GM04504 (cell line): ENCODE results near the gene C2orf76.

Experiments used
- DNase-seq: peaks from one replicate; pipeline ENCODE4 v3.0.0-alpha.2; 2012; ENCODE audit warnings: low read depth

C2orf76 gene

DNA sequence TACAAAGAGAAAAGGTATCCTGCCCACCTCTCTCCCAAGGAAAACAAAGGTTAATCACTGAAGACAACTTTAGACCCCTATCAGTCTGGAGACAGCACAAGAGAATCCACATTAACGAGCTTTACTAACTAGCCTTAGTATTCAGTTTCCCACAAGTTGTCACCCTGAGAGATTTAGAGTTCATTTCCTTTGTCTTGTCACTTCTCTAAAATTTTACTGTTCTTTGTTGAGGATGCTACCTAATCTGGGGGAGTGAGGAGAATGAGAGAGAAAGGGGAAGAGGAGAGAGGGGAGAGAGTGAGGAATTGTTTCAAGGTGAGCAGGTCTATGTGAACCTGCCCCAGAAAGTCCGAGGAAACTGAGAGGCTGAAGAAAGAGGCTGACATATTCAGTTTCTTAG is 28.4 kb downstream of the C2orf76 start:
- no peak for DNase-seq

DNA sequence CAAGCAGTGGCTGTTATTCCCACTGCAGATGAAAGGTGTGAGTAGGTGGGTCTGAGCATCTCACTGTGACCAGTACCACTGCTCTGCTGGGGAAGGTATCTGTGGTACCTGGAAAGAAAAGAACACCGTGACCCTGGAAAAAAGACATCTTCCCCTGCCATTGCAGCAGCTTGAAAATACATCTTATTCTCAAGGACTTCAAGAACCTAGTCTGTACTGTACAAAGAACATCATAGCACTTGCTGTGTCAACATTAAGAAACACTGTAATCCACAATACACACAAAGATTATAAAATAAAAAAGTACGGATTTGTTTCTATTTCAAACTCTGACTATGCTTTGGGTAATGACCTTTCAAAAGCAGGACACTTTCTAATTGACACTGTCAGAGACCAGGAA is 28.9 kb downstream of the C2orf76 start:
- no peak for DNase-seq

DNA sequence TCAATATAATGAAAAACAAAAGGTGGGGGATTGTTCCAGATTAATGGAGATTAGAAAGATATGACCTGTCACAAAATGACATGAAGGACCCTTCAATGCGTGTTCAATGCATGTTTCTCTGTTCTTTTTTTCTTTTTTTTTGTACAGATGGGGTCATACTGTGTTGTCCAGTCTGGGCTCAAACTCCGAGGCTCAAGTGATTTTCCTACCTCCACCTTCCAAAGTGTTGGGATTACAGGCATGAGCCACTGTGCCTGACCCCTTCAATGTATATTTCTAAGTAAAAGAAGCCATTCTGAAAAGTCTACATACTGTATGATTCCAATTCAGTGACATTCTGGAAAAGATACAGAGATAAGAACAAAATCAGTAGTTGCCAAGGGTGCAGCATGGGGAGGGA is 32.8 kb downstream of the C2orf76 start:
- DNase-seq = no peak

DNA sequence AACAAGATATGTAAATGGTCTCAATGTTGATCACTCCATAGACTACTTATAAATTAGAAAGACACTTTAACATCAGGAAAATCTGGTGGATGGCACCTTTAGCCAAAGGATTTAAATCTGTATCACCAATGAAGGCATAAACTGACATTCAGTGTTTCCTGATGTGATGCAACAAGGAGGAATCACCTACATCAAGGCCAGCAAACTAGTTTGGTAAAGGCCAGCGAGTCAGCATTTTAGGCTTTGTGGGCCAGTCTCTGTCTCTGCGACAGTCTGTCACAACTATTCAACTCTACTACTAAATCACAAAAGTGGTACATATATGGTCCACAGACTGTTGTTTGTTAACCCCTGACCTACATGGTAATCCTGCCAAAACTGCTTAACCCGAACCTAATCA is 33.3 kb downstream of the C2orf76 start:
- no peak for DNase-seq

DNA sequence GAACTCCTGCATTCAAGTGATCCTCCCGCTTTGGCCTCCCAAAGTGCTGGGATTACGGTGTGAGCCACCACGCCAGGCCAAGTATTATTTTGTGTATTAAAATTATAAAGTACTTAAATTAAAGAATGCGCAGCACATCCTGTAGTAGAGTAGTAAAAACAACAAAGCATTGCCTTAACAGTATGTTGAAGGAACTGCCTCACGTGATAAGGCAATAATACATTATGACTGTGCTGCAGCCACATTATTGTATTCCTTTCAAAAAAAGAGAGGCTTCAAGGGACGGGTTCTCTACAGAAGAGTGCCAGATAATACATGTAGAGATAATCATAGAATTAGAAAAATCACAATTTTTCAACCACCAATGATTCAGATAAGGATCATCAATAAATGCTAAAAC is 33.7 kb downstream of the C2orf76 start:
- DNase-seq = no peak

DNA sequence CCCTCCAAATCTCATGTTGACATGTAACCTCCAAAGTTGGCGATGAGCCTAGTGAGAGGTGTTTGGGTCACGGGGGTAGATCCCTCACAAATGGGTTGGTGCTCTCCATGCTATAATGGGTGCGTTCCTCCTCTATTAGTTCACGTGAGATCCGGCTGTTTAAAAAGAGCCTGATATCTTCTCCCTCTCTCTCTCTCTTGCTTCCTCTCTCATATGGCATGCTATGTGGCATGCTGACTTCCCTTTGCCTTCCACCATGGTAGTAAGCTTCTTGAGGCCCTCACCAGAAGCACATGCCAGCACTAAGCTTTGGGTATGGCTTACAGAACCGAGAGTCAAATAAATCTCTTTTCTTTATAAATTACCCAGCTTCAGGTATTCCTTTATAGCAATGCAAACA is 39.2 kb downstream of the C2orf76 start:
- DNase-seq = no peak

DNA sequence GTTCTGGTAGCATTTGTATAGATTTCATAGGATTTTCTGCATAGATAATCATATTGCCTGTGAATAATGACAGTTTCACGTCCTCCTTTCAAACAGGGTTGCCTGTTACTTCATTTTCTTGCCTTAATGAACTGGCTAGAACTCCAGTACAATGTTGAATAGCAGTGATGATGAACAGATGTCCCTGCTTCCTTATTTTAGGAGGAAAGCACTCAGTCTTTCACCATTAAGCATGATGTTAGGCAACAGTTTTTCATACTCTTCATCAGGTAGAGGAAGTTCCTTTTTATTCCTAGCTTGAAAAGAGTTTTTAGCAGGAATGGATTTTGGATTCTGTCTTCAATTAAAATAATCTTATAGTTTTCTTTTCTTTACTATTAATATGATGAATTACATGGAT is 39.7 kb downstream of the C2orf76 start:
- no peak for DNase-seq

DNA sequence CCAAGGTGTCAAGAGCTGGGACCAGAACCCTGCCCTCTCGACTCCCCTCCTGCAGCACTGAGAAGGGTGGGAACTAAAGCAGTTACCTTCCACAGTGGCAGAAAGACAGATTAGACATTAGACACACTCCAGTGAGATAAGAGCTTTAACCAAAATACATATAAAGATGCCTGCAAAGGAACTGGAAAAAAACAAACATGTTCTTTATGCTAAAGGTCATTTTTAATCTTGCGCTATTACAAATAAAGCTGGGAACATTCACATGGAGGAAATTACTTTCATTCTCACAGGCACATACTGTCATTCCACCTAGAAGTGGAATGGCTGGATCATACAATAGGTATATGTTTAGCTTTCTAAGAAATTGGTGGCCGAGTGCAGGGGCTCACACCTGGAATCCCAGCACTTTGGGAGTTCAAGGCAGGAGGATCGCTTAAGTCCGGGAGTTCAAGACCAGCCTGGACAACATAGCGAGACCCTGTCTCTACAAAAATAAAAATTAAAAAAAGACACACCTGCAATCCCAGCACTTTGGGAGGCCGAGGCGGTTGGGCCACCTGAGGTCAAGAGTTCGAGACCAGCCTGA is 41.9 kb downstream of the C2orf76 start:
- no peak for DNase-seq

DNA sequence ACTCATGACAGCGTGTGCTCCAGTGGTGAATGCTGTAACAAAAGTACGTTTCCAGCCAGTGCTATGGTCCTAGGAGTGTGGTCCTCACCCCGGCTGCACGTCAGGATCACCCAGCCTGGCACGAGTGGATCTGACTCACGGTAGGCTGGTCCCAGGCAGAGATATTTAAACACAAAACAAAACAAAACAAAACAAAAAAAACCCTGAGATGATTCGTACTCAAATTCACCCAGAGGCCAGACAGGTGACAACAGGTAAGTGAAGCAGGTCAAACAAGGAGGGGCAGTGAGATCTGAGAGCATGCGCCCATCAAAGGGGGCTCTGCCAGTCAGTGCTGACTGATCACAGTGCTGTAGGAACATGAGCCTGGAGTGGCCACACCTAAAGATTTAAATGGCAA is 43.2 kb downstream of the C2orf76 start:
- DNase-seq = no peak

DNA sequence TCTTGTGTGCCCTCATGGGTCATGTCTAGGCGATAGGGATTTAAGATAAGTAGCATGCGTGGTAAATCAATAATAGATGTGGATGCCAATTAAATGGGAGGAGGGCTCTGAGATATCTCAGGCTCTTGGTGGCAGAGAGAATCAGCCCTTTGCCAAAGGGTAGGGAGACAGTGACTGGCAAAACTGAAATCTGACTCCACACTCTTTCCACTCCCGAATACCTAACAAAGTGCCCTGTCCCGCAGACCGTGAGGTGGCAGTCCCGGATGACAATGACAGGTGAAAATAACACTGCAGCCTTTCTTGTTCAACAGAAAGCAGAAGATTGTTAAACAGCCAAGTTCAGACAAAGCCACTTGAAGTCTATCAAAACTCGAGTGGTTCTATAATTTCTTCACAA is 47.0 kb downstream of the C2orf76 start:
- no peak for DNase-seq

DNA sequence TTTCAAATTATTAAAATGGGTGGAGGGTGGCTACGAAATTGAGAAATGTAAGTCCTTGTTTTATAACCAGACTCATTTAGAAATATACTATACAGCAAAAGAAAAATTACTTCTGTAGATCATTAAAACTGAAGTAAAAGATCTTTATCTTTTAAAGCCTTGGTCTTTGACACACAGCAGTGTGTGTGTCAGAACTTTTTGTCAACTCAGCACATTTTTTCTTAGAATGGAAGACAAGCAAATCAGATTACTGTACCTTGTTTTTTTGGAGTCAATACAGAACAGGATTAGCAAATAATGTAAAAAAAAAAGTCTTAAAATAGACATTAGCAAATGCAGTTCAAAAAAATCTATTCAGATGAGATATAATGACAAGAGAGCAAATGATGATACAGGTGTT is 49.1 kb downstream of the C2orf76 start:
- DNase-seq = no peak

DNA sequence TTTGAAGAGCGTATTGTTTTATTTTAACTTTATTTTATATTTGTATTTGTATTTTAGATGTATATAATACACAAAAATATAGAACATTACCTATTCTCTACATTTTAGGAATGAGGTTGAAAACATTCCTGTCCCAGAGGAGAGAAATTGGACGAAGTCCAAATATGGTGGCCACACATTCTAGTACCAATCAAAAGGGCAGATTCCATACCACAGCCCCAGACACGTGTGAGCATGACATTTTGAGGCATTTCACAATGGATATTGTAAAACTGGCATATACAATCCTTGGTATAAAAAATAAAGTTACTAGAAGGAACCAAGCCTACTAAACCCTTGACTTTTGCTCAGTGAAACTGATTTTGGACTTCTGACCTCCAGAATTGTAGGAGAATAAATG is 50.6 kb downstream of the C2orf76 start:
- no peak for DNase-seq

DNA sequence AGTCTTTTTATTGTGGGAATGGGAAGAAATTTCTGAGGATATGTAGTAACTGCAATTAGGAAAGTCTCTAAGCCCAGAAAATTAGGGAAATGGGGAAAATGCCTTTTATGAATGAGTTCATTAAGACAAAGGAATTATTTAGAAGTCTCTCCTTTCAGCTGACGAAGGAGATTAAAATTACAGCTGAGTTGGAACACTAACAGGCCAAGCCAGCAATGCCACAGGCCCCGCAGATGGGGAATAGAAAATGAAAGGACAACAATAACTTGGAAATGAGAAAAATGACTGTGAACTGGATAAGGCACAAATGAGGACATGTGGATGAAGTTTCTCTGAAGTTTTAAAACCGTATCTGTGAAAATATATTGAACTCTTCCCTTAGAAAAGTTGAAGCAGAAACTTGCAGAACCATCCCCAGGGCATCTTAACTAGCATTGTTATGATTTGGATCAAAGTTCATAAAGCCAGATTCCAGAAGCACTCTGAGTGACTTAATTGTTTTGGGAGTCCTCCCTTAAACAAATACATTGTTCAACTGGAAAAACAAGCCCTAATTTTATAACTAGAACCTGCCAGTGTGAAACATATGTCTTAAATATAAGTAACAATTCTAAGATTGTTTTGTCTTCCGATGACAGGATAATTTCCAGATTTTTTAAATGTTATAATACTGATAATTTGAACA is 51.3 kb downstream of the C2orf76 start:
- no peak for DNase-seq

DNA sequence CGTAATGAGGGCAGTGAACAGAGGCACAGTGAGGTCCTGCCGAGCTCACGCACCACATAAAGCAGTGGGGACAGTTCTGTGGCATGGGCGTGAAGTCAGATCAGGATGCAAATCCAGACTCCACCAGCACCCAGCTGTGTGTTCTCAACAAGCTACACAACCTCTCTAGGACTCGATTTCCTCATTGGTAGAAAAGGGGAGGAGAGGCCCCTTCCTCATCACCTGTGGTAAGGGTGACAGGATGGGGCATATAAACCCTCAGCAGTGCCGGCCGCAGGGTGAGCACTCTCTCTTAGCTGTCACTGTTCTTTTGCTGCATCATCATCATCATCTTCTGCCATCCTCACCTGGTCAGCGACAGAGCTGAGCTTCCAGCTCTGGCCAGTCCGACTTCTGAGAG is 54.8 kb downstream of the C2orf76 start:
- DNase-seq = no peak

DNA sequence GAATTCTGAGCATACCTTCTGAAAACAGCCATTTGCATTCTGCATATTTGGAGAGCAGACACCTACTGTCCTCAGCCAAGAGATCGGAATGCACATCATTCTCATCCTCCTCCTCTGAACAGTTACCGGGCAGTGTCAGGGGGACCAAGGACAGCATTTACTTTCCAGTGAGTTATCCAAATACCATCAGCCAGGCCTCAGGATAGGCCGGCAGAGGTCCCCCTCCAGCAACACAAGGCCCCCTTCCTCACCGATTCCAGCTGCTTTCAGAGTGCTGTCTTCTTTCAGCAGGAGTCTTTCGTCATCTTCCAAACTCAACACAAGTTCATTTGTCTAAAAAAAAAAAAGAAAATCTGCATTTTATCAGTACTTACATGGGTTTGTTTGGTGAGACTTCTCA is 55.3 kb downstream of the C2orf76 start:
- no peak for DNase-seq

DNA sequence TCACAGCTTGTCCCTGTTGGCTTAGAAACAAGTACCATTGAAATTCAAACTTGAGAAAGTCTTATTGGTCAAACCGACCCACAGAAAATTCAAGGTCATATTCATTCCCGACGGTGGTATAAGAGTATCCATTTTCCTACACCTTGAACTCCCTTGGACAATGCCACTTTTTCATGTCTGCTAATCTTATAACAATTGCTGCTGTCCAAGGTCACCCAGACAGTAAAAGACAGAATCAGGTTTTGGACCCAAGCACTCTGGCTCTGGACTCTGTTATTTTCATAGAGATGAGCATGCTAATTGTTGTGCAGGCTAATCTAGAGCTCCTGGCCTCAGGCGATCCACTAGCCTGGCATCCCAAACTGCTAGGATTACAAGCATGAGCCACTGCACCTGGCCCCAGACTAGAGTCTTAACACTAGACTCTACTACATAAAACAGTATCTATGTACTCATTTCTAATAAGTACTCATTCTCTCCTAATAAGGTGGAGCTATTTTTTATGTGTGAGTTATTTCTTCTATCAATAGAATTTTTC is 57.8 kb downstream of the C2orf76 start:
- no peak for DNase-seq

DNA sequence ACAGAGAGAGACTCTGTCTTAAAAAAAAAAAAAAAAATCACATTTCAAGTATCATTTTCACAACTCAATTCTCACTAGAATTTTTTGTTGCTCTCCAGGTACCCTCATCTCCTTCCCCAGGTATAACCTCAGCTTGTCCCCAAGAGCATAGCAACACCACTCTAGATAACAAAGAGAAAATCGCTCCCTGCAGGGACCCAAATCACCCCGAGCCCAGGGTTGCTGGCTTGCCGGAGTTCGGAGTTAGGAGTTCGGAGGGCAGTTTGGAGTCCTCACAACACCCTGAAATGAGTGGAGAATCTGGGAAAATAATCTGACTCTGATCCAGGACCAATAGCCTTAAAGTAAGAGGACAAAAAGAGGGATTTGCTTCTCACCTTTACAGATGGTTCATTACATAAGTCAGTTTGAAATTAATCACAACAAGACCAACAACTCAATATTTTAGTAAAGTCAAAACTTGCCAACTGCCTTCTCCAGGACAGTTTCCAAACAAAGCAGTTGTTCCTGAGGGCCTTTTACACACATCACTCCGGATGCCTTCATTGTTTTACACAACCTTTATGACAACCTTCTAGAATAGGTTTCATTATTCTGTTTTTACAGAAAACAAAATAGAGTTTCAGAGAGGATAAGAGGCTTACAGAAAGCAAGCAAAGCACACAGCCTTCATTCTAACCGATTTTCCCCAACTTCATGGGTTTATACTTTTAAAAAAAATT is 59.1 kb downstream of the C2orf76 start:
- DNase-seq = no peak

DNA sequence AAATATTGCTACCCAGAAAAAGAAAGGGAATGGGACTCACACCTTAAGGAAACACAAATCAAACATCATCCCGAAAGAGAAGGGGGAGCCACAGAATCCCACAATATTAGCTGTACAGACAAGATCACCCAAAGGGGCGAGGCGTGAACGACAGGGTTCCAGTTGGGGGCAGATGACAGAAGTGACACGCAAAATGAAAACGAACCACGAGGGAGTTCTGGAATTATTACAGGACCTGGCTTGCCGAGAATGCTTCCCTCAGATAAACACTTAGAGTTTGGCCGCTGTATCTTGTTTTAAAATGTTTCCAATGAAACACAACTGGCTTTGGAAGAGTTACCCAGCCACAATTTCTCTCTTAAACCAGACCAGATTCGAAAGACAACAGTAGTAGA is 60.4 kb downstream of the C2orf76 start:
- no peak for DNase-seq

DNA sequence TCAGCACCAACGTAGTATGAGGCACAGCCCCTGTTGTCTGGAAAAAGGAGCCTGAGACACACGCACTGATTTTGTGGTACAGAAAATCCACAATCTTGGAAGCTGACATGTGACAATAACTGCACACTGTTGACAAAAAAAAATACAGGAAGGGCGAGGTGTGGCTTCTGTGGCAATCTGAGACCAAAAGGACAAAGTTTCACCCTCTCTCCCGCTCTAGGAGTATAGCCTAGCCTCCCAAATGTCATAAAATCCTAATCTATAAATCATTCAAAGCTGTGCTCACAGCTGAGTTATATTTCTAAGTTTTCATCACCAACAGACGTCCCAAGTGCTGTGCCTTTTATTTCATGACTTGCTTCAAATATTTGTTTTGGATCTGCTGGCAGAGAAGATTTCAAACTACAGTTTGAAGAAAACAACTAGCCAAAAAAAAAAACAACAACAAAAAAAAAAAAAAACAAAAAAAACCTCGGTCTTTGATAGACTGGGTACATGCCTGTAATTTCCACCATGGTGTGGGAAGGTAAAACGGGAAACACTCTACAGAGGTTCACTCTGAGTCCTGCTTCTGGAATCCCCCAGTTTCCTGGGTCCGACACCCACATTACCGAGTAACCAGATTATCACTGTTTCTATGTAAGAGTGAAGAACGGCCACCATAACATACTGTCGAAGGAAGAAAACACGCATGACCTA is 61.0 kb downstream of the C2orf76 start:
- no peak for DNase-seq

DNA sequence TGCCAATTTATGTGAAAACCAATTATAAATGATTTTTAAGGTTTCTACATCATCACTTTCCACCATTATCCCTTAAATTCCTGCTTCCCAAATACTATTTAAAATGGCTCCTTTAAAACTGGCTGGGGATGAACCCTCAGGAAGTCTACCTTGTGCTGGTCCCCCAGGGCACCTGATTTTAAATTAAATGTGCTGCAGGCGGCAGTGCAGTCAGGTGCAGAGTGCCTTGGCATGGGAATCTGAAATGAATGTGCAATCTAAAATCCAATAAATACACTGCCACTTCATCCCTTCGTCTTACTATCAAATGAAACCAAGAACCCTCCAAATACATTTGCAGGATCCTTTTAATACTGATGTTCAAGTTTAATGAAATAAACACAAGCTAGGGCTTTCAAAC is 61.8 kb downstream of the C2orf76 start:
- DNase-seq = no peak

DNA sequence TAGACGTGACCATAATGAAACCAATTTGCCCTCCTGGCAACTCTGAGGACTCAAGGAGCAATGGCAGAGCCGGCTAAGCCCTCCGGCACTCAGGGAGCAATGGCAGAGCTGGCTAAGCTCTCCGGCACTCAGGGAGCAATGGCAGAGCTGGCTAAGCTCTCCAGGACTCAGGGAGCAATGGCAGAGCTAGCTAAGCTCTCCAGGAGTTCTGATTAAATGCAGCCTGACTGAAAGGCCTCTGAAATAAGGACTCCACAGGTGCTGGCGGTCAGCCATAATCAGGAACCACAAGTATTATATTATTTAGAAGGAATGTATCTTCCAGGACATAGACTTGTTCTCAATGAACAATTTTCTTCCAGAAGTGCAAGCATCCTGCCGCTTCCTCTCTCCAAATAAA is 65.2 kb downstream of the C2orf76 start:
- no peak for DNase-seq

DNA sequence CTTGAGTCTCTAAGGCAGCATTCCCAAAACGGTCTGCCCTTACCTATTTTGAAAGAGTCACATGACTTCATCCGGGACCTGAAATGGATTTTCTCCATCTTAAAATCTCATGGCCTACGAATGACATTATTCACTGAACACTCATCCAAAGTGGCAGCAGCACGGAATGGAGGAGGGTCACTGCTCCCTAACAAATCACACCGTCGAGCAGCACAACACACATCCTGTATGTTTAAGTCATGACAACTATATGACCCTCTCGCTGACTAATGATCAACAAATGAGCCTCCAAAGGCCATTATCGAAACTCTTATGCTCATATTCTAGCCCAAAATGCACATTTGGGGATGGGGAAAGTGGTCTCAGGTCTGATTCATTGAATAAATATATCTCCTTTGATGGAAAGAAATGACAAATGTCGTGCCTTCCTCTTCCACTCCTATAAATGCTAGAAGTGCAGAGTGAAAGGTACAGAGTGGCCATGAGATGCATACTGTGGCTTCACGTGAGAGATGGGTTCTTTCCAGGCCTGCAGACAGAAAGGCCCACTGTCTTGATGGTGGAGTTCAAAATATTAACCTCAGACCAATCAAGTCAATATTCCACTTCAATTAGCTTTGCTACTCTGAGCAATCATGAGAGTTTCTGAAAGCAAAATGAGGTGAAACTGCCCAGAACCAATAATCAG is 70.8 kb downstream of the C2orf76 start:
- DNase-seq = no peak
